Mucosa of descending colon (tissue), 3 donors: ENCODE results near the gene RGS7. TPM values are rescaled to one million over a fixed set of nuclear protein-coding genes. Genes with fewer than 3 reads are reported as not detected.

Experiments
- ATAC-seq: fragments of 200-7000 bp; cut with Tn5 transposase; one replicate; pipeline ENCODE4 v1.9.1; 2020; ENCODE audit warnings: mild to moderate bottlenecking, moderate library complexity
- DNase-seq, 3 donors: peaks; one replicate each; pipeline ENCODE4 v3.0.0-alpha.2; 2020
- H3K36me3 ChIP-seq: fragments of 200-600 bp; one replicate; pipeline ENCODE4 v1.8.0; 2021; ENCODE audit warnings: low read depth, mild to moderate bottlenecking
- H3K4me1 ChIP-seq: fragments of 200-600 bp; one replicate; pipeline ENCODE4 v1.8.0; 2021; ENCODE audit warnings: low read depth, mild to moderate bottlenecking
- H3K4me3 ChIP-seq: fragments of 200-600 bp; one replicate; pipeline ENCODE4 v1.8.0; 2021; ENCODE audit warnings: mild to moderate bottlenecking
- H3K9me3 ChIP-seq: fragments of 200-600 bp; one replicate; pipeline ENCODE4 v1.8.0; 2021; ENCODE audit warnings: mild to moderate bottlenecking
- intact Hi-C, 2 donors: fragments of 100-400 bp; cut with DNase I in 1 of 2; cut with micrococcal nuclease in 1 of 2; formaldehyde crosslinking; loops; one replicate each; pipeline versions ENCODE4 v1.11.0 to v1.11.1; 2022; cut with DNase I, micrococcal nuclease
- total RNA-seq, 3 donors: library from RNA; stranded (reverse); fragmentation: NEBNext Ultra II Directional in 2 of 3; extraction: Animal tissue kit (Norgen Biotek cat#: 25700) in 2 of 3; gene quantifications; one replicate each; pipeline versions ENCODE4 v1.2.1 to v1.2.4, GENCODE V29; 2021 to 2023
- TF ChIP-seq, protein P1 (sequence below): fragments of 200-600 bp; IDR thresholded peaks from one replicate; pipeline ENCODE4 v1.8.0; 2022; ENCODE audit warnings: antibody characterized with exemption, mild to moderate bottlenecking
- donor health status: DM: no; HTN: no; CAD: no; lungs with moderate emphysema.
- donor health status: DM: no; HTN: no; CAD: no.
- donor health status: DM: no; HTN: yes; CAD: no.

RGS7 gene
- total RNA-seq, 3 donors from 2014 or later: 0.51 TPM; not detected in 2

DNA sequence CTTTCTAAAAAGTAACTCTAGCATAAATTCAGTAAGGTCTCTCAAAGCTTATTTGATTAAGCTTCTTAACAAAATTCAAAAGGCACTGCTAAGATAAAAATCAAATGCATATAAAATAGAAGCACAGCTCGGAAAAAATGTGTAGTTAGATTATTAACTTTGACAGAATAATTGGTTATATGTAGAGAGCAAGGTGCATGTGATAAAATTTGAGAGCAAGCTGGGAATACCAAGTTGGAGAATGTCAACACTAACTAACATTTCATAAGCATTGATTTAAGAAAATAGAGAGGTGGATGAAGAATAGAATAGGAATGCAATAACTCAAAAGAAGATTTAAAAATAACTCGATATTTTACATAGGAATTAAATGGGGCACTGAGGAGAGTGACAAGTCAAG, 540.5 kb downstream of the RGS7 start:
- Histone ChIP-seq H3K4me1 (no peaks in the 10 kb centered on the region), H3K36me3 (no peaks in the 10 kb centered on the region), H3K9me3 (no peaks in the 10 kb centered on the region), H3K4me3 (no peak overlapping the region)
- ATAC-seq: no peak
- TF ChIP-seq, protein P1, sequence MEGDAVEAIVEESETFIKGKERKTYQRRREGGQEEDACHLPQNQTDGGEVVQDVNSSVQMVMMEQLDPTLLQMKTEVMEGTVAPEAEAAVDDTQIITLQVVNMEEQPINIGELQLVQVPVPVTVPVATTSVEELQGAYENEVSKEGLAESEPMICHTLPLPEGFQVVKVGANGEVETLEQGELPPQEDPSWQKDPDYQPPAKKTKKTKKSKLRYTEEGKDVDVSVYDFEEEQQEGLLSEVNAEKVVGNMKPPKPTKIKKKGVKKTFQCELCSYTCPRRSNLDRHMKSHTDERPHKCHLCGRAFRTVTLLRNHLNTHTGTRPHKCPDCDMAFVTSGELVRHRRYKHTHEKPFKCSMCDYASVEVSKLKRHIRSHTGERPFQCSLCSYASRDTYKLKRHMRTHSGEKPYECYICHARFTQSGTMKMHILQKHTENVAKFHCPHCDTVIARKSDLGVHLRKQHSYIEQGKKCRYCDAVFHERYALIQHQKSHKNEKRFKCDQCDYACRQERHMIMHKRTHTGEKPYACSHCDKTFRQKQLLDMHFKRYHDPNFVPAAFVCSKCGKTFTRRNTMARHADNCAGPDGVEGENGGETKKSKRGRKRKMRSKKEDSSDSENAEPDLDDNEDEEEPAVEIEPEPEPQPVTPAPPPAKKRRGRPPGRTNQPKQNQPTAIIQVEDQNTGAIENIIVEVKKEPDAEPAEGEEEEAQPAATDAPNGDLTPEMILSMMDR: no peak
- intact Hi-C loops: no loop called here
- no peak for DNase-seq

DNA sequence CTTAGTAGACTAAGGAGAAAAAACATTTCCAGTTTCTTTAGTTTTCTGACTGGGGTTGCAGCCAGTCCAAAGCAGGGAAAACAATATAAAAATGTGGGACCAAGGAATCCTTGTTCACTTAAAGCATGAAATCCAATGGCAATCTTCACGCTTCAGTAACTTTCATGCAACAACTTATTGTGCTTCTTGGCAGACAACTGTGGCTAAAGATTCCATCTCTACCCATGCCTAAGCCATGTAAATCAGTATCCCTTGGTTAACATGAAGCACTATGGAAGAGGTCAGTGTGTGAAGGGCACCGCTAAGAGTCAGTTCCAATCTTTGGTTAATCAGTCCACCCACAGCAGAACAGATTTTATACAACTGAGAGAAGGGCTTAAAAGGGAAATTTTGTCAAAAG, 543.3 kb downstream of the RGS7 start:
- TF ChIP-seq, protein P1: no peak
- ATAC-seq (no peak), DNase-seq (no peak)
- intact Hi-C loops: no loop called here
- H3K9me3 ChIP-seq: no peaks in the 10 kb centered on the region
- H3K4me3 ChIP-seq: no peak overlapping the region
- no peaks in the 10 kb centered on the region for H3K4me1 ChIP-seq
- no peaks in the 10 kb centered on the region for H3K36me3 ChIP-seq

DNA sequence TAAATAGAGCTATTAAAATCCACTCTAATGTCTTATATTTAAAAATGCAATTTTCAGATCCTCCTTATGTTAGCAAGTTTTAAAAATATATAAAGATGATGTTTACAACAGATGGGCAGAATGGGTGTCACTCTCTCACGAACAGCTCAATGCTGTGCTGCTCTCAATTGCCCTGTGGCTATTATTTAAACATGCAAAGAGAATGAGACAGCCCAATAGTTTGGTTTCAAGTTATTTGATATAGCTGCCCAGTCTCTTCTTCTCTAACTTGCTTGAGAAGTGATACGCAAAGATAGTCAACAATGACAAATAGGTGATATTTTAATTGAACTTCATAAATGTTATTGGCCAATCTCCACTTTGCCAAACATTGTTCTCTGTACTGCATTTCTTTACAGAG, 545.7 kb downstream of the RGS7 start:
- TF ChIP-seq, protein P1: no peak
- no peak overlapping the region for H3K4me3 ChIP-seq
- DNase-seq (no peak), ATAC-seq (no peak)
- intact Hi-C loops: no loop called here
- no peaks in the 10 kb centered on the region for H3K9me3 ChIP-seq
- H3K36me3 ChIP-seq: no peaks in the 10 kb centered on the region
- H3K4me1 ChIP-seq: no peaks in the 10 kb centered on the region

DNA sequence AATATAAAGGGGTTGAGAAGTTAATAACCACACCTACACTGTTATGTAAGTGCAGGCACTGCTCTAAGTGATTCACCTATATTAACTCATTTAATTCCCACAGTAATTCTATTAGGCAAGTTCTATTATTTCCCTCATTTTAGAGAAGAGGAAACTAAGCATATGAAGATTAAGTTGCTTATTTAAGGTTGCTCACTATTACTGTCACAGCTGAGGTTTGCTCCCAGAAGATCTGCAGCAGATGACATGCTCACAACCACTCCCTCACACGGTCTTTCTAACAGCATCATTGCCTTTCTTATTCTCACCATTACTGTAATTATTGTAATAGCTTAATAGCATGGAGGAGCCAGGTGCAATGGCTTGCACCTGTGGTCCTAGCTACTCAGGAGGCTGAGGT, 548.6 kb downstream of the RGS7 start:
- Histone ChIP-seq H3K9me3 (no peaks in the 10 kb centered on the region), H3K4me1 (no peaks in the 10 kb centered on the region), H3K36me3 (no peaks in the 10 kb centered on the region), H3K4me3 (no peak overlapping the region)
- DNase-seq: no peak
- ATAC-seq: no peak
- TF ChIP-seq, protein P1: no peak
- intact Hi-C loops: no loop called here

DNA sequence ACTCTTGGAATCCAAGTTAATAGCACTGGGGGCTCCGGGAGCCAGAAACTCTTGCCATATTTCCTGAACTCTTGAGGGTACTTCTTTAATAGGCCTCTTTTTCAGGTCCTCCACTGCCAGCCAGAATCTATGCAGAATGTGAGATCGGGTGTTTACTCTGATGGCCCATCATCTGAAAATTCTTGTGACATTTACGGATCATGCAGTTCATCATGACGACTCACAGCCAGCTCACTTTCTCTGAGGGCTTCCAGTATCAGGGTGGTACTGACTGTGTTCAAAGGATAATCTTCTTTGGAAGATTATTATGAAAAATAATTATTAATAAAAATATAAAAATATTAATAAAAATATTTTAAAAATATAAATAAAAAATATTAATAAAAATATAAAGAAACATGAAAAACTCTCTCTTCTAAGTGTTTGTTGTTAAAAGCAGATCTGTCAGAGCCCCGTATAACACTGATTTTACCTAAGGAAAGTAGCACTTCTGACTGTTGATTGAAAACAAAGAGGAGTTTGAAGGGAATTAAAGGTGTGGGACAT, 550.7 kb downstream of the RGS7 start:
- Histone ChIP-seq H3K4me1 (no peaks in the 10 kb centered on the region), H3K36me3 (no peaks in the 10 kb centered on the region), H3K9me3 (no peaks in the 10 kb centered on the region), H3K4me3 (no peak overlapping the region)
- TF ChIP-seq, protein P1: no peak
- intact Hi-C loops: no loop called here
- ATAC-seq (no peak), DNase-seq (no peak)

DNA sequence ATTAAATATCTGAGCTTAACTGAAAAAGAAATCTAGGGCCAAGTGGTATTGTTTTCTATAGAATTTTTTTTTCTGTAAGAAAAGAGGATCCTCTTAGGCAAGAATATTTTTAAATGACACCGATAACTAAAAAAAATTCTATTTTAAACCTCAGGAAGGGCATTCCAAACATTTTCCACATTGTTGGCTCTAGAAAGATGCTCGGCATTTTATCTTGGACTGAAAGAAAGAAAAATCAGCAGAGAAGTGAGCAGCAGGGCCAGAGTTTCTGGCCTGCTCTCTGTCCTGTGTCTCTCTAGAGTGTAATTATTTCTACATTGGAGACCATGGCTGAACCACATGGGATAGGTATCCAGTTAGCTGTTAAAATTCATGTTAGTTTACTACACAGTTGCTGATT, 552.5 kb downstream of the RGS7 start:
- no peak for DNase-seq
- intact Hi-C loops: no loop called here
- Histone ChIP-seq H3K4me3 (no peak overlapping the region), H3K4me1 (no peaks in the 10 kb centered on the region), H3K36me3 (no peaks in the 10 kb centered on the region), H3K9me3 (no peaks in the 10 kb centered on the region)
- TF ChIP-seq, protein P1: no peak
- no peak for ATAC-seq
